ENCODE data around the gene RAVER2.

RAVER2 gene

GRCh38 chr1:64881281-64881680 is 136.4 kb downstream of the RAVER2 start:
- DNase-seq: no peak
